ENCODE results near the gene FAM227A. TPM values are rescaled to one million over a fixed set of nuclear protein-coding genes. Genes with fewer than 3 reads are reported as not detected.

FAM227A gene
- total RNA-seq, result 1.9 and 2.3 TPM in 2 replicates

GRCh38 chr22:38656256-38657044 lies at the start of gene FAM227A, which contains the start of gene CBY1:
Gene FAM227A, minus strand, starts transcription at chr22:38656392. Its CDS starts 6,224 bp downstream, at chr22:38650168.
Gene CBY1, plus strand, starts transcription at chr22:38656638. Its CDS starts 11,417 bp downstream, at chr22:38668055.

GRCh38 chr22:38705235-38706100 lies 49.3 kb upstream of the FAM227A start, which contains the start of gene GTPBP1:
Gene GTPBP1, plus strand, starts transcription at chr22:38705944. Its CDS starts 12 bp downstream, at chr22:38705956.

GRCh38 chr22:38700789-38701628 lies 44.8 kb upstream of the FAM227A start, which contains the start of gene JOSD1:
Gene JOSD1, minus strand, starts transcription at chr22:38700943. Its CDS starts 956 bp downstream, at chr22:38699987.

GRCh38 chr22:38681582-38682335 lies 25.6 kb upstream of the FAM227A start, which contains the start of gene TOMM22:
Gene TOMM22, plus strand, starts transcription at chr22:38681957. Its CDS starts 22 bp downstream, at chr22:38681979.

GRCh38 chr22:38569972-38570778 lies 86.0 kb downstream of the FAM227A start, which contains the start of gene DMC1:
Gene DMC1, minus strand, starts transcription at chr22:38570183. Its CDS starts 1,927 bp downstream, at chr22:38568256.

Other genes starting within 250 kb of the FAM227A start
- not detected in 2 replicates for gene KCNJ4, start 201.2 kb downstream of the FAM227A start, total RNA-seq
- 123 and 124 TPM in 2 replicates for gene KDELR3, start 188.3 kb downstream of the FAM227A start, total RNA-seq
- gene DDX17, start 150.1 kb downstream of the FAM227A start, total RNA-seq, result 574 and 711 TPM in 2 replicates
- gene DMC1, start 86.2 kb downstream of the FAM227A start, total RNA-seq, result 5.2 and 7.2 TPM in 2 replicates
- 12.5 and 13.0 TPM in 2 replicates for gene CBY1, start 246 bp upstream of the FAM227A start, total RNA-seq
- 40.2 and 44.9 TPM in 2 replicates for gene TOMM22, start 25.6 kb upstream of the FAM227A start, total RNA-seq
- gene JOSD1, start 44.6 kb upstream of the FAM227A start, total RNA-seq, result 66.1 and 72.2 TPM in 2 replicates
- gene GTPBP1, start 49.6 kb upstream of the FAM227A start, total RNA-seq, result 41.9 and 51.8 TPM in 2 replicates
- 82.9 and 94.1 TPM in 2 replicates for gene SUN2, start 99.6 kb upstream of the FAM227A start, total RNA-seq
- 18.5 and 18.6 TPM in 2 replicates for gene DNAL4, start 137.8 kb upstream of the FAM227A start, total RNA-seq
- gene NPTXR, start 187.6 kb upstream of the FAM227A start, total RNA-seq, result 1.5 and 1.6 TPM in 2 replicates
- gene CBX6, start 215.8 kb upstream of the FAM227A start, total RNA-seq, result 76.0 and 87.9 TPM in 2 replicates